Adipose tissue (tissue), 3 donors: Measurements from ENCODE around the gene NPPC. TPM values are rescaled to one million over a fixed set of nuclear protein-coding genes. Genes with fewer than 3 reads are reported as not detected.

ENCODE experiments used
- polyA plus RNA-seq, 3 donors: library from polyadenylated mRNA; stranded (reverse); fragments of 200-250 nt; gene quantifications; one replicate each; pipeline ENCODE4 v1.2.3, GENCODE V29; 2013
- donor health status: healthy with polysubstance abuse.
- donor health status: Bipolar disorder and iron deficiency.
- donor health status: healthy.

The NPPC gene
- polyA plus RNA-seq, 3 donors, result 0.07 to 0.92 TPM; not detected in 1

Other genes with a start within 250 kb of the NPPC start
- gene PTMA, start 217.9 kb downstream of the NPPC start, polyA plus RNA-seq, result 1,000 to 10,000 TPM; 1,266 to 1,426 (median 1,342) TPM
- 10 to 100 TPM; 11.4 to 36.8 (median 18.1) TPM for gene PDE6D, start 145.1 kb downstream of the NPPC start, polyA plus RNA-seq
- gene COPS7B, start 140.0 kb downstream of the NPPC start, polyA plus RNA-seq, result 10 to 100 TPM; 10.2 to 19.5 (median 16.3) TPM
- gene DIS3L2, start 35.3 kb upstream of the NPPC start, polyA plus RNA-seq, result 10 to 100 TPM in 1 of 3 donors, 1 to 10 TPM in 2; 6.8 to 10.2 (median 9.9) TPM